Lower leg skin (tissue), 3 donors: Measurements from ENCODE around the gene S1PR1.

Experiments
- CTCF ChIP-seq, 3 donors: fragments of 450-650 bp; IDR thresholded peaks; one replicate each; pipeline ENCODE4 v1.5.1; 2016; ENCODE audit warnings: antibody characterized with exemption in 3 of 3, mild to moderate bottlenecking in 3 of 3, moderate library complexity in 2 of 3
- POLR2A ChIP-seq, 2 donors: fragments of 450-650 bp; IDR thresholded peaks; one replicate each; pipeline ENCODE4 v1.6.1; 2016 to 2017; ENCODE audit warnings: antibody characterized with exemption in 2 of 2, mild to moderate bottlenecking in 1 of 2, moderate library complexity in 1 of 2

DNA sequence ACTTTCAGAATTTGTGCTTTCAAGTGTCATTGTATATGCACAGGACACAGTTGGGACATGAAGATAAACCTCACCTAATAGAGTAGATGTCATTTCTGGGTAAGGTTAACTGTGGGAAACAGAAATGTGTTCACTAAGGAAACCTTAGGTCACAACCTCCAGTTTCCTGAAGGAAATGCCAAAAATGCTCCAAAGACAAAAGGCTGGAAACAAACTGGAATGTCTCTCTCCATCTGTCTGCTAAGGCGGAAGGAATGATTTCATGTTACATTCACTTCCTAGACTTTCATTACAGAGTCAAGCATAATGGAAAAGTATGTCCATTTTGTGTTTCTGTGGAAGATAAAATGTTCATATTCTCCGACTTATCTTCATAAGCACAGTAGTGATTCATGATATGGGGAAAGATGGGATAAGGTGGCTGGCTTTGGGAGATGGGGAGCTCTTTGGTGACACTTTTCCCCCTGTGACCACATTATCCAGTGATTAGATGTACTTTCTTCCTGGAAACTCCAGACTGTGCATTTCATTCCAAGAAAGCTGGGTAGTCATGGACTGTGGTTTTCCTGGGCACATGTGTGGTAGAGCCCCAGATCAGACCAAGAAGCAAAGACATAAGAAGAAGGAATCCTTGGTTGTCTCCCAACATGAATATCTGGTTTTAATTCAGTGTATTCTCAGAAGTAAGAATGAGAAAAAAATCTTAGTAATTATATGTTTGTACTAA is 5.7 kb downstream of the S1PR1 start:
- TF ChIP-seq CTCF (IDR thresholded peaks at IDR 0.05) (no peak), POLR2A (IDR thresholded peaks at IDR 0.05) (no peak)
